ENCODE measurements around the gene CNTNAP4.
A peak's percentile ranks its signal among the peaks of the same experiment; 100 is the strongest.

CNTNAP4 gene

GRCh38 chr16:76276745-76277438 lies at the start of gene CNTNAP4:
Gene CNTNAP4 (plus strand): TSS chr16:76277401. CDS start chr16:76277663, 262 bp downstream.
- DNase-seq (ENCODE audit: low read depth), result no peak

- no peak for DNase-seq (ENCODE audit: low read depth)
Observed at GRCh38 chr16:76228546-76229146, 48.6 kb upstream of the CNTNAP4 start.

DNA sequence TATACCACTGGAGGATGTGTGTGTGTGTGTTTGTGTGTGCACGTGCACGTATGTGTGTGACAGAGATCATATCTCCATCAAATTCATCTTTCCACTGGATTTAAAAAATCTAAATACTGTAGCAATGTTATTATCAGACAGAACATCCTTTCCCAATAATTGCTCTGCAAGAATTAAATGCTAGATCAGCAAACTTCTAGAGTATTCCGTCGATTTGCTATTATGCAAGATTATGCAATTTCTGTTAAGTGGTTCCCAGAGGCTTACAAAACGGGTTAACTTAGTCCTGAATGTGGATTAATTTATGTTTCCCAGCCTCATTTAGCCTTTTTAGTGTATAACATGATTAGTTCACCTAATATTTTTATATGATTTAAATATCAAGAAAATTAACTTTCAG lies 44.5 kb upstream of the CNTNAP4 start:
- no peak for DNase-seq (ENCODE audit: low read depth)

DNA sequence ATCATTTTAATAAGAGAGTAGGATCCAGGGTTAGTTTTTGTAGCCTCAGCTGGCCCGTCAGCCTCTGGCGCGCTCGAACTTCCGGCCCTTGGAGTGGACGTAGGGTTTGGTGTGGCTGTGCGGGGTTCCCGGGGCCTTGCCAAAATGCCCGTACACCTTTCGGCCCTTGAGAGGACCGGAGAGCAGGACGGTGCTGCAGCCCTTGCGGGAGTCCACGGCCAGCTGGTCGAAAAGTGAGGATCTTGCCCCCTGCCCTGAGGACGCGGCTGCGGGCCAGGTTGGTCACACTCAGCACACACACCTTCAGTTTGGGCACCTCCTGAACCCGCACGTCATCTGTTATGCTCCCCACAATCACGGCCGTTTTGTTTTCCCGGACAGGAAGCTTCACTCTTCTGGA lies 42.2 kb upstream of the CNTNAP4 start:
- DNase-seq (ENCODE audit: low read depth), result no peak

DNA sequence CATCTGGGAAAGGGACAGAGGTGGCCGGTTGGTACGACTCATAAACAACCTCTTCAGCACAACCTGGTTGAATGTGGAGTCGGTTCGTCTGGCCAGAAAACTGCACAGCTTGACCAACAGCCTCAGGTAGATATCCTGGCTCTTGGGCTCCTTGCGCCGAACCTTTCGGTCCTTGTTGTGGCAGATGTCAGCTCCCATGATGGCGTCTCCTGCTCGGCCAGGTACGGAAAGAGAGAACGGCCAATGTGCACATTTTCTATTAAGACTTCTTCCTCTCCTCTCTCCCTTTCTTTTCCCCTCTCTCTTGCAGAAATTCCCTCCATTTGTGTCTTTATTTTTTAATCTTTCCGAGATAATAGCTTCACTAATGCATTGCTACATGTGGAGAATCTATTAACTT lies 41.8 kb upstream of the CNTNAP4 start:
- DNase-seq (ENCODE audit: low read depth), result no peak

DNA sequence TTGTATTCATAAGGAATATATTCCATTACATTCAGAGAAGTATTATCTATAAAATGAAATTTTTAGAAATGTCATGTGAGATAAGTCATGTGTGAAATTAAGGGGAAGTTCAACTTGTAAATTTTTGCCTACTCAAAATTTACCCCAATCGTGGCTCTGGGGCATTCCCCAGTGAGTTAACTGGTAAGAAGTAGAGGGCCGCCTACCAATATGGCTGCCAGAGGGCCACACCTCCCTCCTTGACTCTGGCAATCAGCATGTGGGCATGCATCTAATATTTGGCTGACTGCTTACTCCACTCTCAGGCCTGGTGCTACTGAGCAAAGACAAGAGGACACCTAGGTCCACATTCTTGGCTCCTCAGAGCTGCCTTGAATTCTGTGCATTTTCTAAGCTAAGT lies 39.7 kb upstream of the CNTNAP4 start:
- DNase-seq (ENCODE audit: low read depth), result no peak

DNA sequence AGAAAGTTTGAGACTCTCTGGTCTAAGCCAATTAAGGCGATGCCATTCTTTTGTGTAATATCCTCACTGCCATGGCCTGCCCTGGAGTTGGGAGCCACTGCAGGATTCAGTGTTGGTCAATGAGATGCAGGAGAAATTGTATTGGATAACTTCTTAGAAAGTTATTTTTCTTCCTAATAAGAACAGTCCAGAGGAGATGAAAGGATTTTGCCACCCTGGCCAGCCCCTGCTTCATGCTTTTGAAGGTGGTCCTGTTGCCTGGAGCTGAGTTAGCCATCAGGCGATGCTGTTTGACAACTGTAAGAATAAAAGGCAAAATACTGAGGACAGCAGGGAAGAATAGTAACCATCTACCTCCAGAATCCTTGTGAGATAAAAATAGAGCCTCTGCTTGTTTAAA lies 35.4 kb upstream of the CNTNAP4 start:
- DNase-seq (ENCODE audit: low read depth), result no peak

- DNase-seq (ENCODE audit: low read depth), result no peak
Observed at GRCh38 chr16:76243620-76244019, 33.6 kb upstream of the CNTNAP4 start.

DNA sequence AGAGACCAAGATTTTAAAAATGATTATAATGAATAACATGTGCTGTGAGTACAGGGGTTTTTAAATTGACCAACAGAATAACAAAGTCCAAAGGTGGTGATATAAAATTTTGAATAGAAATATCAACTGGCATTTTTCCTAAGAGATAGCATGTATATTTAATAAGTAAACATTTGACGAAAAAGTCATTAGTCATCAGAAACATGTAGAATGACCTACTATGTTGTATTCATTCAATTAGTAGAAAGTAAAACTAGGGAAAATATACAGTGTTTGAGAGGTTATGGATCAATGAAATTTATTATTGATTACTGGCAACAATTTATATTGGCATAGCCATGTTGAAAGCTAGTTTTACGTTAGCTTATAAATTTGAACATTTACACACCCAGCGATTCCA lies 30.6 kb upstream of the CNTNAP4 start:
- no peak for DNase-seq (ENCODE audit: low read depth)

GRCh38 chr16:76265434-76266045 lies 11.7 kb upstream of the CNTNAP4 start:
- DNase-seq (ENCODE audit: low read depth), result peak; percentile 25

DNA sequence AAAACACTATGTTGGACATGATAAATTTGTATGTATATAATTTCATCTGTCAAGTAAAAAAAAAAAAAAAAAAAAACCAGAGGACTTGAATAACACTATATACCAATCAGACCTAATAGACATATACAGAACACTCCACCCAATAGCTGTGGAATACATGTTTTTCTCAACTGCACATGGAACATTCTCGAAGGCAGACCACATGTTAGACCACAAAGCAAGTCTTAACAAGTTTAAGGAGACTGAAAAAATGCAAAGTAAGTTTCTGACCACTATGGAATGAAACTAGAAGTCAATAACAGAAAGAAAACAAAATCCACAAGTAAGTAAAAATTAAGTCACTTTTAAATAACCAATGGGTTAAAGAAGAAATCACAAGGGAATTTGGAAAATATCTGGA lies 8.4 kb upstream of the CNTNAP4 start:
- DNase-seq (ENCODE audit: low read depth), result no peak

DNA sequence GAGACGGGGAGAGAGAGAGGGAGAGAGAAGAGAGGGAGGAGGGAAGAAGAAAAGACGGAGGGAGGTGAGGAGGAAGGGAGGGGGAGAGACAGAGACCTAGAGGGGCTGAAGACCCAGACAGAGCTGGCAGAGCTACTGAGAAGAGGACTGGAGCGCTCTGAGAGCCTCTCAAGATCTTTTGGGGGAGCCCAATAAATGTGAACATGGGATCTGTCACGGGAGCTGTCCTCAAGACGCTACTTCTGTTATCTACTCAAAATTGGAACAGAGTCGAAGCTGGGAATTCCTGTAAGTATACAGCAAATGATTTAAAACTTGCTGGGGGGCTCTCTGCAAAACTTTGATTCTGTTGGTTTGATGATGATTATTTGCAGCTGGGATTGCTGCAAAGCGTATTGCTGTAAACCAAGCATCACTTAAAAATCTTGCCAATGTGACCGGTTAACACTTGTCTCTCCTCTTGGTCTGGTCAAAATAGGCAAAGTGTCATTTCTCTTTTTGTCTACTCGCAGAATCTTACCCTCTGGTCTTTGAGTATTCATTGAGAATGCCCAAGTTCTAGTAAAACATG lies 344 bp downstream of the CNTNAP4 start:
- no peak for DNase-seq (ENCODE audit: low read depth)

GRCh38 chr16:76278086-76278485 lies 885 bp downstream of the CNTNAP4 start:
- no peak for DNase-seq (ENCODE audit: low read depth)

DNA sequence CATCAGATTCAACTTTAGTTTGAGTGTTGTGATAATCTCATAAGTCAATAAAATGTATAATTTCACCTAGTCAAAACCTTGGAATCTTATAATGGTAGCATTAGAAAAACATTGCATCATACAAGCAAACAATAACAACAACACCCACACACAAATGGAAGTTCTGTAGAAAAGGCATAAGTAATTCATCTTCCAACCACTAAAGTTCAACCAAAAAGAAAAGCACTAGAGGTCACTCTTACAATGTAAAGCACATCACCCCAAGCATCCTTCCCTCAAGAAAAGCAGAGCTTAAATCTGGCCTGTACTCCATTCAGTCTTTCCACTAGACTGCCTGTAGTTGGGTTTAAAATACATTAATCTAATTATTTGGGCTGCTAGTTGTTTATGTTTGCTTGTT lies 1.8 kb downstream of the CNTNAP4 start:
- DNase-seq (ENCODE audit: low read depth), result peak; percentile 30

GRCh38 chr16:76280421-76281215 lies 3.4 kb downstream of the CNTNAP4 start:
- no peak for DNase-seq (ENCODE audit: low read depth)

GRCh38 chr16:76287466-76287865 lies 10.3 kb downstream of the CNTNAP4 start:
- no peak for DNase-seq (ENCODE audit: low read depth)

DNA sequence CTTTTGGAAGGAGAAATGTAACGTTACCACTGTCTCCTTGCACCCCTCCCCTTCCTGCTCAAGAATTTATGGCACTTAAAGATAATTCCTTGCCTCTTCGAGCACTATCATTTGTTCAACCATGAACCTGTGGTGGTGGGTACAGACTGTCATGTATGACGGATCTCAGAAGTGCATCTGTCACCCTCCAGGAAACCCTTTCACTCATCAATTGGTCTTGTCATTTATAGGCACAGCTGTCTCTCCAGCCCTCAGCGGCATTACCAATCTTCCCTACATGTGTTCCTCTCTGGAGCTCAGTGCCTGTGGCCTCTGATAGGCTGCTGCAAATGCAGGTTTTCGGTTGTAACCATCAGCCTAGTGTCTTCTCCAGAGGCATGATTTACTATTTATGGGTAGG lies 15.0 kb downstream of the CNTNAP4 start:
- no peak for DNase-seq (ENCODE audit: low read depth)

GRCh38 chr16:76293980-76294379 lies 16.8 kb downstream of the CNTNAP4 start:
- DNase-seq (ENCODE audit: low read depth), result peak; percentile 13

GRCh38 chr16:76294396-76295214 lies 17.4 kb downstream of the CNTNAP4 start:
- DNase-seq (ENCODE audit: low read depth), result peak; percentile 28

GRCh38 chr16:76297941-76298340 lies 20.7 kb downstream of the CNTNAP4 start:
- DNase-seq (ENCODE audit: low read depth), result no peak

- DNase-seq (ENCODE audit: low read depth), result no peak
Observed at GRCh38 chr16:76303637-76304314, 26.6 kb downstream of the CNTNAP4 start.

All from iris pigment epithelial cell (primary cell).